Measurements from ENCODE around the gene C5.

DNA sequence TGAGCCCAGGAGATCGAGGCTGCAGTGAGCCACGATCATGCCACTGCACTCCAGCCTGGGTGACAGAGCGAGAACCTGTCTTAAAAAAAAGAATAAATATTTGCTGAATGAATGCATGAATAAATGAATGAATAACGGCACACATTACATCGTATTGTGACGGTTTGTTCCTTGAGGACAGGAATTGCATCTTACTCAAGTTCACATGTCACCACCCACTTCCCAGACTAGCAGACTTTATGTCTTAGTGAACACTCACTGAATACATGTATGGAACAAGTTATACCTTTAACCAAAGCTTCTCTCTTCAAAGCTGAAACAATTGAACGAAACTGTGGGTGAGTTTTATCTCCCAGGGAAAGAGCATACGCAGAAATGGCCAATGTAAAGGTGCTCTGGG is 70.3 kb downstream of the C5 start:
- TF ChIP-seq, protein P1, sequence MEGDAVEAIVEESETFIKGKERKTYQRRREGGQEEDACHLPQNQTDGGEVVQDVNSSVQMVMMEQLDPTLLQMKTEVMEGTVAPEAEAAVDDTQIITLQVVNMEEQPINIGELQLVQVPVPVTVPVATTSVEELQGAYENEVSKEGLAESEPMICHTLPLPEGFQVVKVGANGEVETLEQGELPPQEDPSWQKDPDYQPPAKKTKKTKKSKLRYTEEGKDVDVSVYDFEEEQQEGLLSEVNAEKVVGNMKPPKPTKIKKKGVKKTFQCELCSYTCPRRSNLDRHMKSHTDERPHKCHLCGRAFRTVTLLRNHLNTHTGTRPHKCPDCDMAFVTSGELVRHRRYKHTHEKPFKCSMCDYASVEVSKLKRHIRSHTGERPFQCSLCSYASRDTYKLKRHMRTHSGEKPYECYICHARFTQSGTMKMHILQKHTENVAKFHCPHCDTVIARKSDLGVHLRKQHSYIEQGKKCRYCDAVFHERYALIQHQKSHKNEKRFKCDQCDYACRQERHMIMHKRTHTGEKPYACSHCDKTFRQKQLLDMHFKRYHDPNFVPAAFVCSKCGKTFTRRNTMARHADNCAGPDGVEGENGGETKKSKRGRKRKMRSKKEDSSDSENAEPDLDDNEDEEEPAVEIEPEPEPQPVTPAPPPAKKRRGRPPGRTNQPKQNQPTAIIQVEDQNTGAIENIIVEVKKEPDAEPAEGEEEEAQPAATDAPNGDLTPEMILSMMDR (IDR thresholded peaks at IDR 0.05): no peak
- TF ChIP-seq POLR2A (IDR thresholded peaks at IDR 0.05): no peak
